Astrocyte of the cerebellum (primary cell): ENCODE results near the gene OSBPL5.

Experiments
- DNase-seq: peaks from one replicate; pipeline ENCODE4 v3.0.0-alpha.2; 2011; ENCODE audit warnings: low read depth
- H3K4me3 ChIP-seq: 2 replicates; pipeline ENCODE4 v1.5.1; 2011; ENCODE audit warnings: mild to moderate bottlenecking, low read depth, low read length, moderate library complexity
- in situ Hi-C: cut with HindIII; loops from 2 replicates; pipeline ENCODE4 v1.10.0; 2017; ENCODE audit warnings: low sequenced_read_pairs
- TF ChIP-seq, protein P1 (sequence below): IDR thresholded peaks from 2 replicates; pipeline ENCODE4 v1.5.1; 2012; ENCODE audit warnings: low read length, low read depth, moderate library complexity, mild to moderate bottlenecking; ENCODE audit errors: missing control alignments

The OSBPL5 gene

DNA sequence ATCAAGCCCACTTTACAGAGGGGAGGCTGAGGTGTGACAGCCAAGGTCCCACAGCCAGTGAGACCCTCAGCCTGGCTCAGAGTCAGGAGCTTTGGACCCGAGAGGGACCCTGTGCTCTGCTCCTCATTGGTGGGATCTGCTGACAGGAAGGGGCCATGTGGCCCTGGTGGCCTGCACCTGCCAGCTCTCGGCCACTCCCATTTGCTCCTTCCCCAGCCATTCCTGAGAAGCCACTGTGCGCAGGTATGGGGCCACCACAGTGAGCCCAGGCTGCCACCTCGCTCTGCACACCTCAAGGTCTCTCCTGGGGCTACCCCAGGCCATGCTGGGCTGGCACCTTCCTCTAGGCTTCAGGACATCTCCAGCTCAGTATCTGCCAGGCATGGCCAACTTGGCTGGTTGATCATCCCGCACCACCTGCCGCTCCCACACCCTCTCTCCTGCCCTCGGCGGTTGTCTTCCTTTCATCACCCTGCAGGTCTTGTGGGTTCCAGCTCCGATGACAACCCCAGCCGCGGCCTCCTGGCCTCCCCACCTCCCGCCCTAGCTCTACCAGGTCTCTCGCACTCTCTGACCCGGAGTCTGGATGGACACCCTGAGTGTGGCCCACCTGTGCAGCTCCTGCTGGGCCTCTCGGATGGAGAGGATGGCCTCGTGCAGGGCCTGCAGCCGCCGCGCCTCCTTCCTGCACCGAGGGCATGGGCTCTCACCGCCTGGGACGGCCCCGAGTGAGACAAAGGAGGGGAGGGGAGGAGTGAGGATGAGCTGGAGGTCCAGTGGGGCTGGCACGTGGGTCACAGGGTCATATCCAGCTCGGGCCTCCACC is 75.7 kb downstream of the OSBPL5 start:
- TF ChIP-seq, protein P1, sequence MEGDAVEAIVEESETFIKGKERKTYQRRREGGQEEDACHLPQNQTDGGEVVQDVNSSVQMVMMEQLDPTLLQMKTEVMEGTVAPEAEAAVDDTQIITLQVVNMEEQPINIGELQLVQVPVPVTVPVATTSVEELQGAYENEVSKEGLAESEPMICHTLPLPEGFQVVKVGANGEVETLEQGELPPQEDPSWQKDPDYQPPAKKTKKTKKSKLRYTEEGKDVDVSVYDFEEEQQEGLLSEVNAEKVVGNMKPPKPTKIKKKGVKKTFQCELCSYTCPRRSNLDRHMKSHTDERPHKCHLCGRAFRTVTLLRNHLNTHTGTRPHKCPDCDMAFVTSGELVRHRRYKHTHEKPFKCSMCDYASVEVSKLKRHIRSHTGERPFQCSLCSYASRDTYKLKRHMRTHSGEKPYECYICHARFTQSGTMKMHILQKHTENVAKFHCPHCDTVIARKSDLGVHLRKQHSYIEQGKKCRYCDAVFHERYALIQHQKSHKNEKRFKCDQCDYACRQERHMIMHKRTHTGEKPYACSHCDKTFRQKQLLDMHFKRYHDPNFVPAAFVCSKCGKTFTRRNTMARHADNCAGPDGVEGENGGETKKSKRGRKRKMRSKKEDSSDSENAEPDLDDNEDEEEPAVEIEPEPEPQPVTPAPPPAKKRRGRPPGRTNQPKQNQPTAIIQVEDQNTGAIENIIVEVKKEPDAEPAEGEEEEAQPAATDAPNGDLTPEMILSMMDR: no peak
- DNase-seq: no peak
- in situ Hi-C loops: no loop called here
- no peak overlapping the region for H3K4me3 ChIP-seq

DNA sequence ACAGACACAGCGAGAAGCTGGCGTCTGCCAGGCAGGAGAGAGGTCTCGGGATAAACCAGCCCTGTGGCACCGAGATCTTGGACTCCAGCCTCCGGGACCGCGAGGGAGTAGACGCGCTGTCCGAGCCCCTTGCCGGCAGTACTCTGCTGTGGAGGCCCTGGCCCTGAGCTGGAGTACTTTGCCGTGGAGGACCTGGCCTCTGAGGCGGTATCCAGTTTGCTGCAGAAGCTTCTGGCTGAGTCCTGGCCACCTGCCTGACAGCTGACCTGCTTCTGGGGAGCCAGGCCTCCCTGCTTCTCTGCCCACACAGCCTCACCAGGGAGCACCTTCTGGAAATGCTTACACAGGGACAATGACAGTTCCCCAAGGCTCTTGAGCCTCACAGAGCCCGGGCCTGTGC is 76.3 kb downstream of the OSBPL5 start:
- in situ Hi-C loops: no loop called here
- no peak overlapping the region for H3K4me3 ChIP-seq
- no peak for DNase-seq
- TF ChIP-seq, protein P1: no peak

DNA sequence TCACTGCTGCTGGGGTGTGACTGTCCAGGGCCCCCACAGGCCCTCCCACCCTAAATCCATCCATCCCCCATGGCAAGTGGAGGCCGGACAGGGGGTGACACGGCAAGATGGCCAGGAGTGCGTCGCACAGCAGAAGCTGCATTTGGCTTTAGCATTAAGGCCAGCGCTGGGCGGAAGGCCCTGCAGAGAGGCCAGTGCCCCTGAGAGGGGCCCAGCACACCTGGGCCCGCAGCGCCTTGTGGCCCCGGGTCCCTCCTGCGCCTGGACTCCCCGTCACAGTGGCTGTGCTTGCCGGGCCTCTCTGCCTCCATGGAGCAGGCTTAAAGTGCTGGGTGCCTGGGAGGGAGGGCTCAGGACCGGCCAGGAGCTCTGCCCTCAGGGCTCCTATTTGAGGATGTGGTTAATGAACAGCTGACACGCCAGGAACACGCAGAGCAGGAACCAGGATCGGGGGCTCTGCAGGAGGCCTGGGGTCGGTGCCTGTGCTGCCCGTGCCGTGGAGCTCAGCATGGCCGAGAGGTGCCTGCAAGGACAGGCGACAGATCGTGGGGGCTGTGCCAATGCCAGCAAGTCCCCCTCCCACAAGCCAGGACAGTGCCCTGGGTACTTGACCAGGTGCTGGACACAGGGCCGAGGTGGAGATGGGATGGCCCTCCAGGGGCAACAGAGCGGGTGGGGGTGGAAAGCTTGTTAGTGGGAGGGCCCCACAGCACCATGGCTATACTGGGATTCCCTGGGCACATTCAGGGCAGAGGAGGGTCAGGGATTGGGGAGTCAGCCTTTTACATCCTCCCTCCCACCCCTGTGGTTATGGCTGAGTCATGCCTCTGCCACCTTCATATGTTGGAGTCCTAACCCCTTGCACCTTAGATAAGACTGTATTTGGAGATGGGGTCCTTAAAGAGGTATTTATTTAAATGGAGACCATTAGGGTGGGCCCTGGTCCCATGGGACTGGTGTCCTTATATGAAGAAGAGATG is 77.0 kb downstream of the OSBPL5 start:
- TF ChIP-seq, protein P1: no peak
- no peak for DNase-seq
- in situ Hi-C loops: no loop called here
- no peak overlapping the region for H3K4me3 ChIP-seq

DNA sequence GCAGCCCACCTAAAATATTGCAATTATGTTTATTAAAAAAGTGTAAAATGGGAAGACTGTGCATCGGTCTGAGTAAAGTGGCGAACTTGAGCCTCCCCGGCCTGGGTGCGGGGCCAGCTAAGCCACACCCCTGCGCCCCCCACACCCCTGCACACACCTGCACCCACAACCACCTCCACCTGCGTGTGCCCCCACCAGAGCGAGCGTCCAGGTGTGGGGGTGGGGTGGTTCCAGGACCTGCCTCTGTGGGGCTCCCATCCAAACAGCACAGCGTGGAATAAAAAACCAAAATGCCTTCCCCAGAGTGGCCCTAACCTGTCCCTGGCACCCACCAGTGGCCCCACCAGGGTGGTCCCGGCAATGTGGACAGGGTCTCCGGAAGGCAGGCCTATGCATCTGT is 77.7 kb downstream of the OSBPL5 start:
- in situ Hi-C loops: no loop called here
- TF ChIP-seq, protein P1: no peak
- no peak for DNase-seq
- no peak overlapping the region for H3K4me3 ChIP-seq

DNA sequence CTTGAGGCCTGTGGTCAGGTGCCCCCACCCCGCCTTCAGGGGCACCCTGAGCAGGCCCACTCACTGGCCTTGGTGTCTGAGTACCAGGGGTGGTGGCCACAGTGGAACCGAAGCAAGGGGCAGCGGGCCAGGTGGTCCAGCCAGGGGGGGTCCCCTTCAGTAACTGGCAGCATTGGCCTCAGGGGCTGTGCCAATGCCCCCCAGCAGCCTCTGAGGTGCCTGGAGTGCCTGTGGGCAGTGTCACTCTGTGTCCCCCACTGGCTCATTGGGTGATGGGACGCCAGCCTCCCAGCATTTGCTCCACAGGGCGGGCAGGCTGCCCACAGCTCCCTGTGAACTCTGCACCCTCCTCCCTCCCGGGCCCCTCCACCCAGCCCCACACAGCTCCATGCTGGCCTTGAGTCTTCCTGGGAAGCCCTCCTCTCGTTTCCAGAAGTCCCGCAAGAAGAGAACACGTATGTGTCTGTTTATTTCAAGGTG is 78.4 kb downstream of the OSBPL5 start:
- in situ Hi-C loops: no loop called here
- TF ChIP-seq, protein P1: no peak
- no peak for DNase-seq
- H3K4me3 ChIP-seq: no peak overlapping the region

DNA sequence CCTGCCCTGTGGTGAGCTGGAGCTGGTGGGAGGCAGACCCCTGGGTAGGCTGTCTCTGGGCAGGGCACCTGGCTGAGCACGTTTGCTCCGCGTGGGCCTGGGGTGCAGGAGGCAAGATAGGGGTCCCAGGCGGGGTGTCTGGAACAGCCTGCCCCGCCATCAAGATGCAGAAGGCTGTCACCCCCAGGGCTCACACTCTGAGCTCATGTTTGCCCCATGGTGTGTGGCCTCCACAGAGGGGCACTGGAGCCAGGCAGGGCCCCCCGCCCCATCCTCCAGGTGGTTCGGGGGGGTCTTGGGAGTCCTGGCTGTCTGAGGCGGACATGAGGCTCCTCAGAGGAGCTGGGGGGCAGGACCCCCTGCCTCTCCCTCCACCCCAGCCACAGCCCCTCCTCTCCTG is 79.0 kb downstream of the OSBPL5 start:
- in situ Hi-C loops: no loop called here
- no peak for DNase-seq
- H3K4me3 ChIP-seq: no peak overlapping the region
- TF ChIP-seq, protein P1: no peak
